B cell (primary cell): Measurements from ENCODE around the gene SFMBT1.

Experiments
- CTCF ChIP-seq: fragments of 200-600 bp; IDR thresholded peaks from one replicate; pipeline ENCODE4 v1.8.0; 2022; ENCODE audit warnings: antibody characterized with exemption, mild to moderate bottlenecking
- EZH2 ChIP-seq: IDR thresholded peaks from 2 replicates; pipeline ENCODE4 v1.6.1; 2012; ENCODE audit warnings: borderline replicate concordance, low read depth, mild to moderate bottlenecking, moderate library complexity, low read length; ENCODE audit not compliant: insufficient read depth, poor library complexity, severe bottlenecking

DNA sequence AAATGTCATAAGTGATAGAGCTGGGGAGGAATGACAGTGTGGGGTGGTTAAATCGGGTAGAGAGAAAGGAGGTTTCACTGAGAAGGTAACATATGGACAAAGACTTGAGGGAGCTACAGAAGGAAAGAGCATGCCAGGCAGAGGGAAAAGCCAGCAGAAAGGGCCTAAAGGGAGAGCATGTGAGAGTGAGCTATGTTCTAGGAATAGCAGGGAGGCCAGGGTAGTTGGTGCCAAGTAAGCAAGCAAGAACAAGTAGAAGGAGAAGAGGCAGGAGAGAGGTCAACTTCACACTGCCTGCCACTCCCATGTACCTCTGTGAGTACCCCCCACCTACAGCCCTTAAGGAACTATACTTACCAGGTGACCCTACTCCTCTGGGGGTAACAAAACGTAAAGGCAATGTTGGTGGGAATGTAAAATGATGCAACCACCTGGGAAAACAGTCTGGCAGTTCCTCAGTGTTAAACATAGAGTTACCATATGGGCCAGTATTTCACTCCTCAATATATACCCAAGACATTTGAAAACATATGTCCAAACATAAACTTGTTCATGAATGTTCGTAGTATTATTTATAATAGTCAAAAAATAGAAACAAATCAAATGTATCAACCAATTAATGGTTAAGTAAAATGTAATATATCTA is 67.6 kb downstream of the SFMBT1 start:
- TF ChIP-seq EZH2 (no peak), CTCF (no peak)
